ENCODE measurements around the gene KCNQ1.

The KCNQ1 gene

DNA sequence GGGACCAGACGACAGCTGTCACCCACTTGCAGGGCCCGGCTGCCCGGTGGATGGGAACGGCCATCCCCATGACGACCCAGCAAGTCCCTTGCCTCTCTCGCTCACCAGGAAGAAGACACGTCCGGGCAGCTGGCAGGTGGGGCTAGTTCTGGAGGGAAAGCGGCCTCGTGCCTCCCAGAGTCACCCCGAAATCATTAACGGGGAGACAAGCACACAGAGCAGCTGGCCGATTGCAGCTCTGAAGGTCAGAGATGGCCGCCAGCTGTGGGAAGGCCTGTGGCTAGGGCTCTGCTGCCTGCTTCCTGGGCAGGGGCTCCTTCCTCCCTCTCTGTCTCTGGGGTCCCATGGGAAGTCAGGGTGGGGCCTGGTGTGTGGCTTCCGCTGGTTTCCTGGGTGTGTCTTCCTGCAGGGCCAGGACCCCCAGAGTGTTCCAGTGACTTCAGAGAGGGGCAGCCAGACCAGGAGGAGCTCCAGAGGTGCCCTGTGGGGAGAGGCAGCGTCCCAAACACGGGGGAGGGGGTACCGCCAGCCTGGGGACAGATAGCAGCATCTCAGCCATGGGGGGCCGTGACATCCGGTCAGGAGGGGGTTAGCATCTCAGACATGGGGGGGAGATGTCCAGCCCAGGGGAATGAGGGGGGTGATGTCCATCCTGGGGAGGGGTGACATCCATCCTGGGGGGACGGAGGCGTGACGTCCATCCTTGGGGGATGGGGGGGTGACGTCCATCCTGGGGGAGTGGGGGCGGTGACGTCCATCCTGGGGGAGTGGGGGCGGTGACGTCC is 114.9 kb downstream of the KCNQ1 start:
- DNase-seq = no peak

DNA sequence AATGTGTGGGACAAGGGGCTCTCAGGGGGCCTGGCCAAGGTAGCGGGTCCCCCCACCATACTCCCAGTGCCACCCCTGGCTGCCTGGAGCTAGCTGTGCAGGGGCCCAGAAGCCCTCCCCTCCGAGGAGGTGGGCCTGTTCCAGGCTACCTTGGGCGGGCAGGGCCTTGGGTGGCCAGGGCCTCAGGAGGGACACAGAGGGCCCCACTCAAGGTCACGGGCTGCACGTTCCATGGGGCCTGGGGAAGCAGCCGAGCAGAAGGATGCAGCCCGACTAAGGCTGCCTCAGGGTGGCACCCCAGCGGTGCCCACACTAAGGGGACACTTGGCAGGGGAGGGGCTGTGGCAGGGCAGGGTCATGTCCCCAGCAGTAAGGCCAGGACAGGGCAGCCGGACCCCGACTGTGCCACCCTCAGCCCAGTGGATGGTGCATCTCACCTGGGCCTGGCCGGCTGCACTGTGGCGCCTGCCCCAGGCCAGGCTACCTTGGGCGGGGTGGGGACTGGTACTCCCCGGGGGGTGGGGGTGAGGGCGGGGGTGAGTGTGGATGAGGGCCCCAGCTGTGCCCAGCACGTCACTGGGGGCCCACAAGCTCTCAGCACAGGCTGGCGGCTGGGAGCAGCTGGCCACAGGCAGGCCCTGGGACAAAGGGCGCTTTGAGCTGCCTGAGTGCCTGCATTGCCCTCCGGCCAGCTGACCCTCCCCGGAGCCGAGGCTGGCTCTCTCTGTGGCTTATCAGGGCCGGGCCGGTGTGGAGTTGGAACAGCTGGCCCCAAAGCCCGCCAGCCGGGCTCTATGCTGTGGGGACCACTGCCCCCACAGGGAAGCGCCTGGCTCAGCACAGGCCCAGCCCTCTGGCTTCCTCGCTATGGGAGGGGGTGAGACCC is 117.1 kb downstream of the KCNQ1 start:
- DNase-seq = no peak

DNA sequence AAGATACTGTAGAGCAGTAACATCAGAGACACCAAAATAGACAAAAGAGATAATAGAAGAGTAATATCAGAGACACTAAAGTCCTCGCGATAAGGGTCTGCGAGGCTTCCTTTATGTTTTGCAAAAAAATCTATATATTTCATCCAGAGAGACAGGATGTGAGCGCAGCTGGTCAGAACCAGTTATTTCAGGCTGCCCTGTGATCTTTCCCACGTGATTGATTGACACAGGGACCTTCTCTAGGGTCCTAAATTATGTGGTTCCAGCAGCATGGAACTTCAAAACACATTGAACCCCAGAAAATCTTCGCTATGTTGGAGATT is 118.0 kb downstream of the KCNQ1 start:
- no peak for DNase-seq

DNA sequence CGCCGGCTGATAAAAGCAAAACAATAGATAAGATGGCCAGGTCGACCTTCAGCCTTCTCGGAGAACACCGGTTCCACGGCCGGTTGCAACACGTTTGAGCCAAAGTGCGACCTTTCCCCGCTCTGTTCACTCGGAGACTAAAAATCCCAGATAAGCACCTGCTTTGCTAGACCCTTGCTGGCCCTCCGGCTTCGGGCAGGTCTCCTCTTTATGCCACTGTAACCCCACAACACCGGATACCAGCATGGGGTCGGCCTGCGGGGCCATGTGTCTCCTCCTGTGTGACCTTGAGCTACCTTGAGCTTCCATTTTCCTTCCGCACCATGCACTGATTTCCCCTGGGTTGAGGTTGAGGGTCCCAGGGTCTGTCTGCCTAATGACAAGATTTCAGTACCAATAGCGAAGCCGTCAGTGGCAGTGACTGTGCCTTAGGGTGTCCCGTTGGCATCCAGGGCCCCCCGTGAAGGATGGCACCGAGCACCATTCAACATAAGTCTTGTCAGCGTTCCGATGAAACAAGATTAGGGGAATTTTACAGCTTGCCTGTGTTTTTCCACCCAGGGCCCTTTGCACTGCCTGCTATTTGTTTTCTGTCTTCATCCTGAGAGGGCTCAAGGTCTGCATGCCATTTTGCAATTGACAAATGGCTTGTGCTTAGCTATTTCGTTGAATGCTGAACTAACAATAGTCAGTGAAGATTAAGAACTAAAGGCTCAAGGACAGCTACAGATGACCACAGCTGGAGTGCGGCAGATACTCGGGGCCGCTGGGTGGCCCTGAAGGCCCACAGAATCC is 118.6 kb downstream of the KCNQ1 start:
- DNase-seq = no peak

DNA sequence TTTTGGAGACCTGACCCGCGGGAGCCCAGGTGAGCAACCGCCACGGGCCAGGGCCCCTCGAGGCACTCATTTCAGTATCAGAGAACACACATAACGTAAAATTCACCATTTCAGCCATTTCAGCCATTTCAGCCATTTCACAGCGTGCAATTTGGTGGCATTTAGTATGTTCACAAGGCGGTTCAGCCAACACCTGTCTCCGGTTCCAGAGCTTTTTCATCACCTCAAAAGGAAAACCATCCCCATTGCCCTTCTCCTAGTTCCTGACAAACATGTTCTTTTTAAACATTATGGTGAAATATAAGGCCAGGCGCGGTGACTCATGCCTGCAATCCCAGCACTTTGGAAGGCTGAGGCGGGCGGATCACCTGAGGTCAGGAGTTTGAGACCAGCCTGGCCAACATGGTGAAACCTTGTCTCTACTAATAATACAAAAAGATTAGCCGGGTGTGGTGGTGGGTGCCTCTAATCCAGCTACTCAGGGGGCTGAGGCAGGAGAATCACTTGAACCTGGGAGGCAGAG is 119.3 kb downstream of the KCNQ1 start:
- no peak for DNase-seq

DNA sequence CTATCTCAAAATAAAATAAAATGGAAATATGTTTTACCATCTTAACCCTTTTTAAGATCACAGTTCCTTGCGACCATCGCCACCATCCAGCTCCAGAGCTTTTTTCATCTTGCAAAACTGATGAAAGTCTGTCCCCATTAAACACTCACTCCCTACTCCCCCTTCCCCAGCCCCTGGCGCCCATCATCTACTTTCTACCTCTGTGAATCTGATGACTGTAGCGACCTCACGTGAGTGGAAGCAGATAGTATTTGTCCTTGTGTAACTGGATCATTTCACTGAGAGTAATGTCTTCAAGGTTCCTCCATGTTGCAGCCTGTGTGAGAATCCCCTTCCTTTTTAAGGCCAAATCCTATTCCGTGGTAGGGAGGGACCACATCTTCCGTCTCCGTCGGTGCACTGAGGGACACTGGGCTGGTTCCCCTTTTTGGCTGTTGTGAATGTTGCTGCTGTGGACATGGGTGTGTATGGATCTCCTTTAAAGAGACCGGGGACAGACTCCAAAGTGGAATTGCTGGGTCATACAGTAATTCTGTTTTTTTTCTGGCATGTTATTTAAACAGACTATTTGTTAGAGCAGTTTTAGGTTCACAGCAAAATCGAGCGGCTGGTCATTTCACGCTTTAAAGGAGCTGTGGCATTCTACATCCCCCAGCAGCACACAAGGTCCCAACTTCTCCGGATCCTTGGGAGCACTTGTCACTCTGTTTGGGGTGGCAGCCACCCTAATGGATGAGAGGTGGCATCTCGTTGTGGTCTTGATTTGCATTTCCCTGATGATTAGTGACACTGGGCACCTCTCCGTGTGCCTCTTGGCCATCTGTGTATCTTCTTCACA is 120.0 kb downstream of the KCNQ1 start:
- no peak for DNase-seq

DNA sequence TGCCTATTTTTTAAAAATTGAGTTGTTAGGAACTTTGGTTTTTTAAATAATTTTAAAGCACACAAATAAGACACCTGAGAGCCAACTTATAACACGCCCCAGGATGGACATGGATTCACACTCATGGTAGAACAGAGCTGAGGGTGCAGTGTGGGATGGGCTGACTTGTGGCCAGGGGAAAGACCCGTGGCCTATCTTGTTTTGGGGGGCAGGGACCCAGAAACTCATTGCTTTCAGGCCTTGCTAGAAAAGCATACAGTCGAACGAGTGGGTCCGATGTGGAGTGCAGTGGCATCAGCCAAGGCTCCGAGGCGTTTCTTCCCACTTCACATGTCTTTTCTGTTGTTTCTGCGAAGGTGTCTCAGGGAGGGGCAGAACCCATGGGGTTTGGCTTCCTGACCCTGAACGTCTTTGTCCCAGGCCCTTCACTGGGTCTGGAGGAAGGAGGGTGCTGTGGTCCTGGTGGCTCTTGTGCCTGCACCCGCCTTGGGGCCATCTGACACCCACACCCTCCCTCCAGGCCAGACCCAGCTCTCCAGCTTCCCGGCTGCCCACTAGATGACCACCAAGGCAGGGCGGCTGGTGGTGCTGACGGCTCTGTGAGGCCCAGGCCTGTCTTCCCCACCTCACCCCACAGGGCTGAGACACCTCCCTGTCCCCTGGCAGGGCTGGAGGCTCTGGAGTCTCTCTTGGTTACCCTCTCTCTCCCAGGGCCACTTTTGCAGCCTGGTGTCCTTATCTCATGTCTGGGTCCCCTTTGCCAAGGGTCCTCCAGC is 120.8 kb downstream of the KCNQ1 start:
- no peak for DNase-seq

DNA sequence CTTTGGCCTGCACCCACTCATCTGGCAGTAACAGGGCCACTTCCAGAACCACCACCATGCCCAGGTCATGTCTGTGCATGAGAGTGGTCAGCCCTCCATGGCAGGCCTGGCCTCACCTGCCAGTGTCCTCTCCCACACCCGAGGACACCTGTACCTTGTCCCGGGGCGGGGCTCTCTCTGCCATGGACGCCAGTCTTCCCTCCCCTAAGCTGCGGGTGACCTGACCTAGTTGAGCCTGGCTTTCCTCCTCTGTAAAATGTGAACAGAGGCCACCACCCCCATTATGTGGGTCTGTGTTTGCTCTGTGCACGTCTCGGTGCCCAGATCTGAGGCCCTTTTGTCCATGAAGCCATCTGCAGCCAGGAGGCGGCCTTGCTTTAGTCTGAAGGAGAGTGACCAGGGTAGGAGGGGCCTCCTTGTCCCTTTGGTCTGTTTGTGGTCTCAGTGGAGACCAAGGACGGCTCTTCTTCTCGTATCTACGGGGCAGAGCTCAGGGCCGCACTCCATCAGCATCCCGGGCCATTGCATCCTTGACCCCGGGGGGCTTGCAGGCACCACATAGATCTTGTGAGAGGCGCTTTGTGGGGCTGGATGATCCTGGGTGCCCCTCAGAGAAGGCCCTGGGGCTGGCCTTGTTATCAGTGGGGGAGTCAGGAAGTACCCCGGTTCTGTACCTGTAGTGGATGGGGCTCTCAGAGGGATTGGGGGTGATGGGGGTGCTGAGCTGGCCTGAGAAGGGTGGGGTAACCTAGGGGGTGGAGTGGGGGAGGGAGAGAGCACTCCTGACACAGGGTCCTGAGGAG is 121.6 kb downstream of the KCNQ1 start:
- no peak for DNase-seq

DNA sequence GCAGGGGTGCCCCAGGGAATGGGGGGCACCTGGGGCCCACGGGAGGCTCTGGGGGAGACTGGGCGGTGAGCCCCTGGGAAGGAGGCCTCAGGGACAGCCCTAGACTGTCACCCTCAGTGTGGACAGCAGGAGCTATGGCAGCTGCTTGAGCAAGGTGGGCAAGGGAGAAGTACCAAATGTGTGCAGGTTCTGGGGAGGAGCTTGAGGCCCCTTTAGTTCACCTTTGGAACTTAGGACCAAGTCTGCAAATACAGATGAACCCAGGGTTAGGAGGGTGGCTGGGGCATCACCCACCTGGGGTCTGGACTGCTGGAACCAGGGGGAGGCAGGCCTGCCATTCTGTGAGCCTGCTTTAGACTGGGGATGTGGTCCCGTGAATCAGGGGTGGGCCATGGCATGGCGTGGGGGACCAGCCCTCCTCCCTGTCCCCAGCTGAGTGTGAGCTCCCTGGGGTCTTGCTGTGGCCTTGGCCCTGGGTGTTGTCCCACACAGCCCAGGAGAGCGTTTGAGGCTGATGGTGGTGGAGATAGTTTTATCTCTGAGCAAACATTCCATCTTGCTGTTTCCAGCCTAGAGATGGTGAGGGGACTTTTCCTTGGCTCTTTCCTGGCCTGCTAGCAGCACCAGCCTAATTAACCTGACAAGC is 122.3 kb downstream of the KCNQ1 start:
- no peak for DNase-seq

DNA sequence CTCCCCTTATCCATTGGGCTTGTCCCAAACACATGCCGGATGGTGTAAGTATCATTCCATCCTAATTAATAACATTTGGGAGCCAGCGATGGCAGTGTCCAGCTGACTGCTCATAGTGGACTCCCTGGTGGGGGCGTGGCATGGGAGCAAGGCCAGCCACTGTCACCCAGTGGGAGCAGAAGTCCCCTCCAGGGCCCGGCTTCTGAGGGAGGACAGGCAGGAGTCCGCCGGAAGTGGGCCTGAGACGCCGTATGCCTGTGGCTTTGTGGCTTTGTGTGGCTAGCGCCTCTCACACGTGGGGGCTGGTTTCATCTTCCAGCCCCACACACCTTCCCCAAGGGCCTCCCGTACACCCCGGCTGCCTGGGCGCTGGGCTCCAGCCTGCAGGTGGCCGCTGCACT is 124.5 kb downstream of the KCNQ1 start:
- DNase-seq = no peak

DNA sequence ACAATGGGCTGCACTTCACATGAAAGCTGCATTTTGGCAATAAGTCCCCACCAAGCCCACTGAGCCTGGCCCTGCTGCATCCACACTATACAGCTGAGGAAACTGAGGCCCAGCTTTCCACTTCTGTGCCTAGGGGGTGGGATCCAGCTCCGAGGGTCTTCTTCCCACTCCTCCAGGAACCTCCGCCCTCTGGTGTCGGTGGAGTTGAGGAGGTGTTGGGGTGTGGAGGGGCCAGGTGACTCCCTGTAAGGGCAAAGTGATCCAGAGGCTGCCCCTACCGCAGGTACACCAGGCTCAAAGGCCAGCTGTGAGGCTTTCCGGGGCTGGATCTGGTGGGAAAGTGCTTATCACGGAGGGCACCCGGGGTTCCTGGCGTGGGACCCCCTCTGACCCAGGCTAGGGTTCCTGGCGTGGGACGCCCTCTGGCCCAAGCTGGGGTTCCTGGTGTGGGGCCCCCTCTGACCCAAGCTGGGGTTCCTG is 125.0 kb downstream of the KCNQ1 start:
- no peak for DNase-seq

DNA sequence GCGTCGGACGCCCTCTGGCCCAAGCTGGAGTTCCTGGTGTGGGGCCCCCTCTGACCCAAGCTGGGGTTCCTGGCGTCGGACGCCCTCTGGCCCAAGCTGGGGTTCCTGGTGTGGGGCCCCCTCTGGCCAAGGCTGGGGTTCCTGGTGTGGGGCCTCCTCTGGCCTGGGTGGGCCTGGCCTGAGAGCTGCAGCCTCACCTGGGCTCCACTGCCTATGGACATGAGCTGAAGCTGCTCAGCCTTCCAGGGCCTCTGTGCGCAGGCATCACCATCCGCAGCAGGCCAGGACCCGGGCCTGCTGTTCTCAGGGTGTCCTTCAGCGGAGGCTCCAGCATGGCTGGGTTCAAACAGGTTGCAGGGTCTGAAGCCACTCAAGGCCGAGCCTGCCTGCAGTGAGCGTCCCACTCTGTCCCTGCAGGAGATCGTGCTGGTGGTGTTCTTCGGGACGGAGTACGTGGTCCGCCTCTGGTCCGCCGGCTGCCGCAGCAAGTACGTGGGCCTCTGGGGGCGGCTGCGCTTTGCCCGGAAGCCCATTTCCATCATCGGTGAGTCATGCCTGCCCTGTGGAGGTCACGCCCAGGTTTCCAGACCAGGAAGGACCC is 125.5 kb downstream of the KCNQ1 start:
- DNase-seq = no peak

DNA sequence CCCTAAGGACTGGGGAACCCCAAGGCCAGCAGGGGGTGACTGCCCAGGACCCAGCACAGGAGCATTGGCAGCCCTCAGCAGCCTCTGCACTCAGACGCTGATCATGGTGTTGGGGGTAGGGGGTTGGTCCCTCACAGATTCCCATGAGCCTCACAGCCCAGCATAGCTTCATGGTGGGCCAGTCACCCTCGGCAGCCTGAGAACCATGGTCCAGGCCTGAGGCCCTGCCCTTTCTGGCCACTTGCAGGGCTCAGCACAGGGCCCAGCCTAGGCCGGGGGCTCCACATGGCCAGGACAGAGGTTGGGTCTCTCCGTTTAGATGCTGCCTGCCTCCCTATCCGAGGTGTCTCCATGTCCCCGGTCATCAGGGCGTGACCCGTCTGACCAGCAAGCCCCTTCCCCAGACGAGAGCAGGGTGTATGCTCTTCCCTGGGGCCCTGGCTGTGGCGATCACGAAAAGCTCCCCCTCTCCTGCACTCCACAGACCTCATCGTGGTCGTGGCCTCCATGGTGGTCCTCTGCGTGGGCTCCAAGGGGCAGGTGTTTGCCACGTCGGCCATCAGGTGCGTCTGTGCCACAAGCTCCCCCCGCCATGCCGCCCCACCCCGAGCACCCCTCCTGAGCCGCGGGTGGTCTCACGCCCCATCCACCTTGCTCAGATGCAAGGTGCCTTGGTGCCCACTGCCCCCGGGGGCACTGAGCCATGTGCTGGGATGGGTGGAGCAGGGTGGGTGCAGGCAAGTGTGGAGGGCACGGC is 126.2 kb downstream of the KCNQ1 start:
- no peak for DNase-seq

DNA sequence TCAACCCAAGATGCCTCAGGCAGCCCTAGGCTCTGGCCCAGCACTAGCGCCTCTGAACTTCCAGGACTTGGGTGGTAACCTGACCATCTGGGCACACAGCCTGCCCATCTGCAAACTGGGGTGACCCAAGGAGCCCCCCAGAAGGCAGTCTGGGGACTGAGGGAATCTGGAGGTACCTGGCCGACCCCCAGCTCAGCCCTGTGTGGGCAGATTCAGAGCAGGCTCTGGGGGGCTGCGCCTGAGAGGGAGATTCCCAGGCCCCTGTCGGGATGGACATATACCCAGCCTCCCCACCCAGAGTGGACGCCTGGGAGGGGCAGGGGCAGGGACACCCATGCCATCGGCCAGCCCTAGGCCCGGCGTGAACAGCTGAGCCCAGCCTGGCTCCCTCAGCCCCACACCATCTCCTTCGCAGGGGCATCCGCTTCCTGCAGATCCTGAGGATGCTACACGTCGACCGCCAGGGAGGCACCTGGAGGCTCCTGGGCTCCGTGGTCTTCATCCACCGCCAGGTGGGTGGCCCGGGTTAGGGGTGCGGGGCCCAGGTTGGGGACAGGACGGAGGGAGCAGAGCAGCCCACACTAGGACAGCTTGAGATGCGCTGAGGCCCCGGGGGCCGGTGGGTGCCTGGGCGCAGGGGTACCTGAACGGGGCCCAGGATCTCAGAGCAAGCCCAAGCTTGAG is 126.9 kb downstream of the KCNQ1 start:
- DNase-seq = no peak

DNA sequence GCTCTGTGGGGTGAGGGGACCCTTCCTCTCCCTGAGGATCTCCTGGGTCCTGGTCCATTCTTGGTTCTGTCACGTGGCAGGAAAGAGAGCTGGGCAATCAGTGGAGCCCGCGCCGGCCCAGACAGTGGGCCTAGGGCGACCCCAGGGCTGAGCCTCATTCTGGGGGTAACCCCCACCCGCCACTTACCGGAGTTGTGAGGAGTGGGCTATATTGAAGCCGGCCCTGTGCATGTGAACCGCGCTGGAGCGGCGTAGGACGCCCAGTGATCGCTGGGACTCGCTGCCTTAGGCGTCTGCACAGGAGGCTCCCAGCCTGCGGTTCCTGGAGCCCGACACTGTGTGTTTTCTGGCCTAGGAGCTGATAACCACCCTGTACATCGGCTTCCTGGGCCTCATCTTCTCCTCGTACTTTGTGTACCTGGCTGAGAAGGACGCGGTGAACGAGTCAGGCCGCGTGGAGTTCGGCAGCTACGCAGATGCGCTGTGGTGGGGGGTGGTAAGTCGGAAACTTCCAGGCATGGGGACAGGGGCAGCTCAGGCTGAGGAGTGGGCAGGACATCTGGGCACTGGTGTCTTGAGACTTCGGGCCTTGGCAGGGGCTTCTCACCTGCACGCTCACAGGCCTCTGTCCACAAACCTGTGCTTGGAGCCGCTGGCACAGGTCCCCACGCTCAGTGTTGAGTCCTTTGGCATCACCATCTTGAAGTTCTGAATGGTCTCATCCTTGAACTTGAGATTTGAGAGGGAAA is 127.9 kb downstream of the KCNQ1 start:
- no peak for DNase-seq

DNA sequence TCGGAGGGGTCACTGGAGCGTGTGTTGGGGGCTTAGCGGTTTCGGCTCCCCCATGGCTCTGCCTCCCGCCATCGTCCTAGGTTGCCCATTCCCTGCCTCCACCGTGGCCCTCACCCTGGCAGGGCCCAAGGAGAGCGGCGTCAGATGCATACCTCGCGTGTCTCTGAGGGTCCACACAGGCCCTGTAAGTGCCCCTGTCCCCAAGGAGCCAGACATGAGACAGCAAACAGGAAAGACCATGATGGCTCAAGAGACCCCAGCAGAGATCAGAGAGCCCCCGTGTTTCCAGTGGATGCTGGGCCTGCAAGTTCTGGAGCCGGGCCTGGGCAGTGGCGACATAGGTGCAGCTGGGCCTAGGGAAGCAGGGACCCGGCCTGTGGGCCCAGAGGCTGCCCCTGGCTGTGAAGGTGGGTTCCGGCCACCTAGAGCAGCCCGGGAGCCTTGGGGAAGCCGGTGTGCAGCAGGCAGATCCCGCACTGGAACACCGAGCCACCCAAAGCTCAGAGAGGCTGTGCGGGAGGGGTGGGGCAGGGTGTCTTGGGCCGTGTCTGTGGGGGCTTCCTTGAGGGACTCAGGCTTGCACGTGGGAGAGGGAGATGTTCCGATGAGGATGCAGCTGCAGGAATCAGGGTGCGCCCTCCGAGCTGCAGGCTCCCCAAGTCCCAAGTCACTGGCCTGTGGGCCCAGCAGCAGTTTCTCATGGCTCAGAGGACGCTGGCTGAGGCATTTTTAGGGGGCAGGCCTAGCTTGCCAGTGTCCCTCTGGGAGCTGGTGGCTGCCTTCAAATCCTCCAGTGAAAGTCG is 128.6 kb downstream of the KCNQ1 start:
- no peak for DNase-seq
